ENCODE measurements around the gene C1QTNF6.

C1QTNF6 gene

DNA sequence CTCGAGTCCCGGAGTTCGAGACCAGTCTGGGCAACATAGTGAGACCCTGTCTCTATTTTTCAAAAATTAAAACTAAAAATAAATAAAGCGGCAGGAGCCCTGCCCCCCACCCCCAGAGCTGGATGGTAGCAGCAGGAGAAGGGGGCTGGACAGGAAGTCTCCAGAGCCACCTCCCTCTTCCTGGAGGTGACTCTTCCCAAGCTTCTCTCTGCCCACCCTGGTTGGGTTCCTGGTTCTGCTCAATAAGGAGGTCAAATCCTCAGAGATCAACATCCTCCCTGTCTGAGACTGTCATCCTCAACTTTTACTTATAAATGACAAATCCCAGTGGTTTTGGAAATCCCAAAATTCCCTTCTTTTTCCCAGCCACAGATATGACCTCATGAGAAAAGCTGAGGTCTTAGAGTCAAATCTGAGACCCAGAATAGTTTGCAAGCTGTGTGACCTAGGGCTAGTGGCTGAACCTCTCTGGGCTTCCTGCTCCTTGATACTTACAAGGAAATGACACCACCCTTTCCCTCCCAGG, 987 bp downstream of the C1QTNF6 start:
- DNase-seq, result no peak

DNA sequence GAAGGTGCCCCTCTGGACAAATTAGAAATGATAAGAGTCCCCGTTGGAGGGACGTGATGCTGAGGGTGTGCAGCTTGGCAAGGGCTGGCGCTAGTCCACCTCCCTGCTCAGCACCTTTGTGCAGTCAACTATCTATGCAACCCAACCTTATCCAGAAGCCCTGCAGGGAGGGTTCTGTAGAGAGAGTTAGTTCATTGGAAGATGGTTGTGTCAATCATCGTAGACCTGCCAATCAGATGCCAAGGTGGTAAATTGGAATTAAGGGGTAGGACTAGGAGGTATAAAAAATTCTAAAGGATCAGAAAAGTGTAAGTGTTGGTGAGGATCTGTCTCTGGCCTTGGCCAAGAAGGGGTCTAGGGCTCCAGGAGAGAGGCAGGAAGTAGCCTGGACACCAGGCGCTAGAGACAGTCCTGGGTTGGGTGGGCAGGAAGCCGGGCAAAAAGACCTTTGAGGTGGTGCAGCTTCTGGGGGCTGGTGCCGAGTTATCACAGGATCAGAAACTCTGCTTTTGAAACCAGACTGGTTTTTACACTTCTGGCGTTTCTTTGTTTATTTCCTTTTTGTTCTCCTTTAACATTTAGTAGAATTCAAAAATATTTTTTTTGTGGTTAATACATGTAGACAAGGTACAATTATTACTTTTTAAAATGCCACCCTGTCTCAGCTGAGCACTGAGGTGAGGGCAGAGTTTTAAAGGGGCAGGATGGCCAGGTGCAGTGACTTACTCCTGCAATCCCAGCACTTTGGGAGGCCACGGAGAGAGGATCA, 1.6 kb downstream of the C1QTNF6 start:
- DNase-seq, result no peak

DNA sequence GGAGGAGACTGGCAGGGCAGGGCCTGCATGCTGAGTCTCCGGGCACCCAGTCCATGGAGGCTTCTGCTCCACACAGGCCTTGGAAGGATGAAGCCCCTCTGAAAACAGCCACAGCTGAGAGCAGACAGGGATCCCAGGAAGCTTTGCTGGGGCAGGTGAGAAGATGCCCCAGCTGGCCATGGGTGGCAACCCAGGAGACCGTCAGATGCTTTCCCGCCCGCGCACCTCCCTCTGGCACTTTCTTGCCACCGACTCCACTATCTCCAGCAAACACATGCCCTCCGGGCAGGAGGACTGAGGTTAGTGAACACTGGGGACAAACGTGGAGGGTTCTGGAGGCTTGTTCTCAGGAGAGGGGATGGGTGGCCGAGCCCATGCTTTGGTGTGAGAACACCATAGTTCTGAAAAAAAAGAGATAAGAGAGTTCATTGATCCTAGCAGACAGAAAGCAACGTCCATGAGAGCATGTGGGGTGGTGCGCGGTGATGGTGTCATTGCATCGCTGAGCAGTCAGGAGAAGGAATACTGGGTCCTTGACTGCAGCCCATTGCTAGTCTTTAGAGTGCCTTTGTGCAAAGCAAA, 2.3 kb downstream of the C1QTNF6 start:
- DNase-seq, result no peak

DNA sequence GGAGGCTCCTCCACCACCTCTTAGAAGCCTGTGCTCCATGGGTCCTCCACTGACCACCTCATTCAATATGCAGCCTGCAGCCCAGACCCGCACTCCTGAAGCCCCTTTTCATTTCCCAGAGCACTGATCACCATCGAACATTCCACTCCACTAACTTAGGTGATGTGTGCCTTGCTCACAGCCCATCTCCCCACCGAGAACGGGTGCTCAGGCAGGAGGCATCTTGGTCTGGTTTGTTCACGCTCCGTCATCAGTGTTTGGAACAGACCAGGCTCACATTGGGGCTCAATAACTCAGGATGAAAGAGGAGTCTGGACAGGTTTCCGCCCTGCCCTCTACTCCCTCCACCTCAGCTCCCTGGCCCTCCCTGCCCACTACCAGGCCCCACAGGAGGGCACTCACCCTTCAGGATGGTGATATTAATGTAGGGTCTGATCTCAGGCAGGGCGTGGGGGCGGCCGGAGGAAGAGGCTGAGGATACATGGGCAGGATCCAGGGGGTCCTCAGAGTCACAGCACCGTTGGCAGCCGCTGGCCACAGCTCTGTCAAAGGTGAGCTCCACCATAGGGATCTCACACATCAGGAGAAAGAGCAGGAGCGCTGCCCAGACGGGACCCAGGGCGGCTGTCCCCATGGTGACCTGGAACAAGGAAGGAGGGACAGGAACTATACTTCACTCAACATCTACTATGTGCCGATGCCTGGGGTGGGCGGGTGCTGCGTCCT, 3.1 kb downstream of the C1QTNF6 start:
- no peak for DNase-seq

DNA sequence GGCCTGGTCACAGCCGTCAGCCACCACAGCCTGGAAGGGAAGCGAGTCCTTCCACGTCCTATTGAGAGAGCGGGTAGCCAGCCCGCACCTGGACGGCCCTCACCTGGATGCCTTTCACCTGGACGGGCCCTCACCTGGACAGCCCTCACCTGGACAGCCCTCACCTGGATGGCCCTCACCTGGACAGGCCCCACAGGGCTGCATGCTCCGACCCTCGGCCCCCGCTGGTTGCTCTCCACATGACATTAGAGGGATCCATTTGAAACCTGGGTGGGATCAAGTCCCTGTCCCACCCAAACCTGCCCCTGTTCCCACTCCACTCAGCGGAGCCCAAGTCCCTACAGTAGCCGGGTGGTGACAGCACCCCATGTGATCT, 3.7 kb downstream of the C1QTNF6 start:
- no peak for DNase-seq

DNA sequence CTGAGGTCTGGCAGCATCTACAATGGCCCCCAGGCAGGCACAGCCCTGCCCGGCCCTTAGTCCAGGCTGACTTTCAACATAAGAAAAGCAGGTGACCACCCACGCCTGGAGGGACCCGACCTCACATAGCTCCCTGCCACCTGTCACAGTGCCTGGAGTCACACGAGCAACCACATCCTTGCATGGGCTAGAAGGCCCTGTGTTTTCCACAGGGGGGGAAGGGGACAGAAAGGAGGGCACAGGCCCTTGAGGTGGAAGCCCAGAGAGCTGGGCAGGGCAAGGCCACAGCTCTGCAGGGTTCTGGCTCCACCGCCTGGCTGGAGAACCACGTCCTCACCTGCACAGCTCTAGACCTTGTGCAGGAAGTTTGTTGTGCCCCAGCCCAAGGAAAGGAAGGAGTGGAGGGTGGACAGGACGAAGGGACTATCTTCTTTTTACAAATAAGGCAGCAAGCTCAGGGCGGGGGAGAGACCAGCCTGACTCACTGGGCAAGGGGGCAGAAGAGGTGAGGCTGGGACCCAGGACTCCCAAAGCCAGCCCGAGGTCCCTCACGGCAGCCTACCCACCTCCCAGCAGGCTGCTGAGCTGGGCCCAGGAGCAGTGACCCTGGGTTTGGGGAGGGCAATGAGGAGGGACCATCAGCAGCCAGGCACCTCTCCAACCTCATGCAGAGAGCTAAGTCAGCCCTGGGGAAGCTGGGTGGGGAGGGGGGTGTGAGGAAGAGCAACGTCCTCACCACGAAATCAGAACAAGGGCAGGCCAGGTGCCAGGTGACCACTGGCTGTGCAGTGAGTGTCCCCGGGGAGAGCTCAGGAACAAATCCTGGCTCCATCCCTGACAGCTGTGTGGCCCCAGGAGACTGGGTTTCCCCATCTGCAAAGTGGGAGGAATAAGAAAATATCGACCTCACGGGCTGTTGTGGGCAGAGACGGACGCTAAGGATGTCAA, 4.3 kb downstream of the C1QTNF6 start:
- no peak for DNase-seq

DNA sequence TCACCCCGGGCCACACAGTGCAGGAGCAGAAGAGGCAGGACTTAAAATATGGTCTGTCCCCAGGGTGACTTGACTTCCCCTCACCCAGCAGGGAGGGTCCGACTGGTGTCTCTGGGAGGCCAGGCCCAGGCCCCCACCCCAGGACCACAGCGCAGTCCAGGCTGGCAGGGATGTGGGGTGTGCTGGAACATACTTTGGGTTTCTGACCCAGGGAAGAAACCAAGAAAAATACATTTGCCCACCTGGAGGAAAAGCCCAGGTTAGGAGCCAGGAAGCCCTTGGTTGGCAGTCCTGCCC, 5.2 kb downstream of the C1QTNF6 start:
- DNase-seq, result no peak

DNA sequence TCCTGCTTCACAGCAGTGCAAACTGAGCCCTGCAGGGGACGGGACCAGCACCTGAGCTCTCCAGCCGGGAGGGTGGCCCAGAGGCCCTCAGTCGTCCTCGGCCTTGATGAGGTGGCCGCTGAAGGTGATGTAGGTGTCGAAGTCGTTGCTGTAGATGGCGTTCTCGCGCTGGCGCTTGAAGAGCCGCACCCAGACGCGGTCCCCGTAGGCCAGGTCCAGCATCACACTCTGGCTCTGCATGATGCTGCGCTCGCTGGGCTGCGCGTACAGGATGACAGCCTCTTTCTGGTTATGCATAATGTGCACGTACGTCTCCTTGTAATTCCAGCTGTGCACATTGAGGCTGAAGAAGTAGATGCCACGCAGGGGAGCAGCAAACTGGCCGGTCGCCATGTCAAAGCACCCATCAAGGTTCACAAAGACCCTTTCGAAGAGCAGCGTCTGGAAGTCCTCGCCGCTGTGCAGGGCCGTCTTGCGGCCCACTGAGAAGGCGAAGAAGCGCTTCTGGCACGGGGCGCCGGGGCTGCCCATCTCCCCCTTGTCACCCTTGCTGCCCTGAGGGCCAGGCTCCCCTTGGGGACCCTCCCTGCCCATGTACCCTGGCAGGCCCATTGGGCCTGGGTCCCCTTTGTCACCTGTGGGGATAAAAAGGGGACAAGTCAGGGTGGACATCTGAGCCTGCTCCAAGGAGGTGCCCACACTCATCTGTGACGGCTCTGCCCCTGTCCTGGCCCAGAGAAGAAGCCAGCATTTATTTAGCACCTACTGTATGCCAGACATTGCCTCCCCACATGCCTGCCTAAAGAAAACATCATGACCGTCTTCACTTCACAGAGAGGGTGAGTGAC, 5.7 kb downstream of the C1QTNF6 start:
- DNase-seq, result no peak

DNA sequence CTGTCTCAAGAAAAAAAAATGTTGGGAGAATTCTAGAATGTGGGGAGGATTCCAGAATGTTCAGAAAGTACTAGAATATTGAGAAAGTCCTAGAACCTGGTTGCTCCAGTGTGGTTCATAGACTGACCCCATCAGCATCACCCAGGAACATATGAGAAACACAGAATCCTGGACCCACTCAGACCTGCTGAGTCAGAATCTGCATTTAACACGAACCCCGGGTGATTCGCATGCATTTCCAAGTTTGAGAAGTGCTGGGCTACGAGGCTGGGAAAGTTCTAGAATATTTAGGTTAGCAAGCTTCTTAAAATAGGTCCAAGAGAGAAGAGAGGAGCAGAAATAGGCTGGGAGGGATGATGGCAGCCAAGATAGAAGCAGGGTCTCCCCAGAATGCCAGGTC, 6.4 kb downstream of the C1QTNF6 start:
- no peak for DNase-seq

DNA sequence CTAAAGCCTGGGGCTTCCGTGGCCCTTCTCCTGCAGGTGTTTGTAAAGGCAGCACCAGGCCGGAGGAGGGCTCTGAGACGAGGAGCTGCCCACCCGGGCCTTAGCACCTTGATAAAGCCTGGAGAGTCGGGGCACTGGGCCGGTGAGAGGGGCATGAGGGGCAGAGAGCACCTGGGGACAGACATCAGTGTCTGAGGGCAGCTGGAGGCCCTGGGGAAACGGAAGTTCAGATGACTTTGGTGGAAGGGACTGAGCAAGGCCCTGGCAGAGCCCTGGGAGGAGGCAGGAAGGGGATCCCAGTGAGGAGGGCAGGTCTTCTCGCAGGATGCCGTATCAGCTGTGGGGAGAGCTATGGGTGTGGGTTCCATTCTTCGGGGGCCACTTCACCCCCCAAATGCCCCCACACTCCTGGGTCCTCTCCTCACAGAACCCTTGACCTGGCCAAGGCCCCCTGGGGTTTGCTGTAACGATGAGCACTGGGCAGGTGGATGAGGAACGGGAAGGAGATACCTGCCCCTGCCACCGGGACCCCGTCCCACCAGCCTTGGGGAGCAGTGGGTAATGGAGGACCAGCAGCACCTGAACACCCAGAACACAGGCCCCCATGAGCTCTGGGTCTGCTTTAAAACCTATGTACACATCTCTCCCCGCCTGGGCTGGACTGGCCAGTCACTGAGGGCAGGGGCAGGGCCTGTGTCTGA, 7.4 kb downstream of the C1QTNF6 start:
- no peak for DNase-seq

DNA sequence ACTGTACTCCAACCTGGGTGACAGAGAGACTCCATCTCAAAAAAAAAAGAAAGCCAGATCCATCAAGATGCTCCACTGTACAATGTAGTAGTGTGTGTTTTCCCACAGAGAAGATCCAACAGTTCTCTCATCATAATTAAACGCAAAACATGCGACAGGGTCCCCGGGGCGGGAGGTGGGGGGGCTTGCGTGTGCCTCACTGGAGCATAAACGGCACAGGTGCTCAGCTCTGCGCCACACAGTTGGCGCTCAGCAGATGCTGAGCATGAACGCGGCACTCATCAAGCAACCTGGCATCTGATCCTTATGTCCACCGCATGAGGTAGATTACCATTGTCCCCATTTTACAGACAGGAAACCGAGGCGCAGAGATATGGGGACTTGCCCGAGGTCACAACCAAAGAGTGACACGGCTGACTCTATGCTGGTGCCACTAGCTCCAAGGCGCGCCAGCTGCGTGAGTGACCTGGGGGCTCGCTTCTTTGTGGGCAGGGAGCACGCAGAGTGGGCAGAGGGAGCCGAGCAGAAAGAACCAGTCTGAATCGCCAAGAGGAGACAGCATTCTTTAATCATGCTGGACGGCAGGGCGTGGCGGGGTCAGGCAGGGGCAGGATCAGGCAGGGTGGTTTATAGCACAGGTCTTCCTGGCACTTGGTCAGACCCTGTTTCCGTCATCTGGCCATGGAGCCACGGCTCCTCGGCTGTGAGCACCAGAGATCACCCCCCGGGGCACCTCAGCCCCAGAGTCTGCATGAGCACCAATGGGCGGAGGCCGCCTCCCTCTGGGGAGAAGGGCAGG, 8.2 kb downstream of the C1QTNF6 start:
- no peak for DNase-seq

DNA sequence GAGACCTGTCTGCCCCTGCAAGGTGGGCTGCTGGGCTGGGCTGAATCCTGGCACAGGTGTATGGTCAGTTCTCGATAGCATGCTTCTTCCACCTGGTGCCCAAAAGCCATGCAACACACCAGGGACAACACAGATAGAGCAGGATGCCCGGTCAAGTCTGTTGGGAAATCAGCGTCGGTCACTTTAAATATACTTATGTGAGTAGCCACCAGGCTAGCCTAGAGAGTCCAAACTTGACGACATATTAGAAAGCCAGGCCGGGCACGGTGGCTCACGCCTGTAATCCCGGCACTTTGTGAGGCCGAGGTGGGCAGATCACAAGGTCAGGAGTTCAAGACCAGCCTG, 8.9 kb downstream of the C1QTNF6 start:
- no peak for DNase-seq

DNA sequence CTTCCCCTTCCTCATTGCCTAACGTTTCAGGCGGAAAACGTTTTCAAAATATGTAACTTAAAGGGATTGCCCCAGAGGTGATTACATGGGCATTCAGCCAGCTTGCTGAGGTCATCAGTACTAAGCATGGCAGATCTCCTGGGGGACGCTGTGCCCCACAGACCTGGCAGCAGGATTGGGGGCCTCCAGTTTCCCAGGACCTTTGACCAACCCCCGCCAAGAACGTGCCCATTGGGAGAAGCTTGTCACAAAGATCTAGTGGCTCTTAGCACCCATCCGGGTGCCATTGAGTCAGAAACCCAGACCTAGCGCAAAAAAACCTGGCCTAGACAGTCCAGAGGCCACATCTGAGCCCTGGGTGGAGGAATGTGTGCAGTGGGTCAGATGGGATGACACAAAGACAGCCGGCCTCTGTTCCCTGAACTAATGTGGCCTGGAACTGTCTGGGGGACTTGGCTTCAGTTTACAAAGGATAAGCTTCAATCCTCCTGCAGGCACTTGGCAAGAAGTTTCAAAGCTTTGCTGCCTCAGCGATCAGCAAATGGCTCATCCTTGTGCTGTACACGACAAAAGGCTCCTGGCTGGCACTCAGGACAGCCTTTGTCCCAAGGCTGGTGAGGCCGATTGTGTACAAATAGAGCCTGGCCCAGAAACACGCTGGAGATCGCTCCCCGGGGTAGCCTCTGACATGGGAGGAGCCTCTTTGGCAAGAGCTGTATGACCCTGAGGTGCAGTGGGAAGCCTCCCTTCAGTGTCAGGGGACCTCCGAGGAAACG, 9.5 kb downstream of the C1QTNF6 start:
- DNase-seq, result no peak

DNA sequence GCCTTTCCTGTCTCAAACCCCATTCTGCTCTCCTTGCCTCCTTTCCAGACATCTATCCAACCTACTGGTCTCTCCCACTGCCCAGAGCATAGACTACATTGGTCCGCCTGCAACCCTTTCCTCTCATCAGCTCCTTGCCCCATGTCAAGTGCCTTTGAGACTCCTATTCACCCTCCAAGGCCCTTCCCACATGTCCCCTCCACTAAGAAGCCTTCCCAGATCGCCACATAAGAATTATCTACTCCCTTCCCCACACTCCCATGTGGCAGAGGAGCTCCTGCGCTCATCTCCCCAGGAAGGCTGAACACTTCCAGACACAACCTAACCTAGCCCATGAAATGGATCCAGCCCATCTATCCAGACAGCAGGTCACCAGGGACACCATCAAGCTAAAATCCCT, 10.3 kb downstream of the C1QTNF6 start:
- DNase-seq, result no peak

DNA sequence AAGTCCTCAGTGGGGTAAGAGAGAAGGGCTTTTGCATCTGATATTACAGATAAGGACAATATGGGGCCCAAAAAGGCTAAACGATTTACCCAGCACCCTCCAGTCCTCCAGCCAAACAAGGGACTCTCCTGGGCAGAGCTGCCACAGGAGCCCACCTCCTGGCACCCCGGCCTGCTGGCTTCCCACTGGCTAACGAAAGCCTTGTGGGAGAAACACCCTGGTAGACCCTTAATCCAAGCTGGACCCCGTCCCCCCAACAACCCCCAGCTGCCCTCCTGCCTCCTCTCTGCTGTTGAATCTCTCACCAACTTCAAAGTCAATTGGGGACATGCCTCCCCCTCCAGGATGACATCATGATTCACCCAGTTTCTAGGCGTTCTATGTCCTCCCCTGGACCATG, 10.8 kb downstream of the C1QTNF6 start:
- no peak for DNase-seq

DNA sequence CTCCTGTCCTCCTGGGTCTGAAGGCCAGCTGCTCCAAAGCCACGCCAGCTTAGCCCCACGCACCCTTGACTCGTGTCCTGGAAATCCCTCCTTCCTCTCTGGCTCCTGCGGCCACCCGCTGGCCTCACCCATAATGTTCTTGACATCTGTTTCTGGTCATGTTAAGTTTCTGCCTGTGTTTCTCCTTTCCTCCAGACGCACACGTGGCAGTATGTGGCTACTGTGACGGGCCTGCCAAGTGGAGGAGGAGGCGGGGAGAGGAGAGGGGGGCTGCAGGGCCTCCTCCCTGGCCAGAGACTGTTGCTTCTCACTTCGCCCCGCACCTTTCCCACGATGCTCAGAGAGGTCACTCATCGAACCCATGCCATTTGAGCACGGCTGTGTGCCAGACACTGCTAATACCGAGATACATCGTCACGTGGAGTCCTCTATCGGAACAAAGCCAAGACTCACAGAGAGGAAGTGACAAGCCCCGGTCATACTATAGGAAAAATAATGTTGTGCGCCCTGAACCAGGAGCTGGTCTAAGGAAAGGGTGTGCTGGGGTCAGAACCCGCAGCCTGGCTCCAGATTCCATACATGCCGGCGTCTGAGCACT, 11.5 kb downstream of the C1QTNF6 start:
- no peak for DNase-seq

DNA sequence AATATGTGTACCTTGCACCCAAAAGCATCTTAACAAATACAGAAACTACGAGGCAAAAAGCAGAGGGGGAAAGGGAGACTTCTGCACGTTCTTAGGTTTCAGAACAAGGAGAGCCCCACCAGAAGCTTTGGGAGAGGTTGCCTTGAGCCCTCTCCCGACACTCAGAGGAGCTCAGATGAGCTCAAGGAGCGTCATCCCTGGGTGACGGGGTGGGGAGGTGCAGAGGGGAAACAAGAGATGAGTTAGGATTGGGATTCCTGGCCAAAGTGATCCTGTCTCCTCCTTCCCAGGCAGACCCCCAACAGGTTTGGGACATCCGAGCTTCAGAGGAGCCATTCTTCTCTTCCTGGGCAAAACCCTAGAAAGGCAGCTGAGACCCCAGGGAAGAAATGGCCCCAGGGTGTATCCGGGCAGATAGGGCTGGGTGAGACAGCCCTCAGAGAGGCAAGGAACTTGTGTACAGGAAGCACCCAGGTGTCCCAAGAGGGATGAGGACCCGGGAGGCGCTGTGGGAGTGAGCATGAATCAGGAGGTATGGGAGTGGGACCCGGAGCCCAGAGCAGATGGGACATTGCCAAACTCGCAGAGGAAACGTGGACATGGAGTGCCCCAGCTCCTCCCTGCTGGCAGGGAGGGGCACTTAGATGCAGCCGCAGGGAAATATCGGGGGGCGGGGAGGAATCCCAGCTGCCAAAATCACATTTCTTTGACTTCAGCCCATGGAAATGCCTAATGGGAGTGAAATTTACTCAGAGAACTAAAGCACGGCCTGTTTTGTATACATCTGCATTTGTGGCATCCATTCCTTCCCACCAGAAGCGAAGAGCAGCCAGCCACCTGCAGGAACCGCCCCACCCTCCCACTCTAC, 12.4 kb downstream of the C1QTNF6 start:
- DNase-seq, result no peak

DNA sequence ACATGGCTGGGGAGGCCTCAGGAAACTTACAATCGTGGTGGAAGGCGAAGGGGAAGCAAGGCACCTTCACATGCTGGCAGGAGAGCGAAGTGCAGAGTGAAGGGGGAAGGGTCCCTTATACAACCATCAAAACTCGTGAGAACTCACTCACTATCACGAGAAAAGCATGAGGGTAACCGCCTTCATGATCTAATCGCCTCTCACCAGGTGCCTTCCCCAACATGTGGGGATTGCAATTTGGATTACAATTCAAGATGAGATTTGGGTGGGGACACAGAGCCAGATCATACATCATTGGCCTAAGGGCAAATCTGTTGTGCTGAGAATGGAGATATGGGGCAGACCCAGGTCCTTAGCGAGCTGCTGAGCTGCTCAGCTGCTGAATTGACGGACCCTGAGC, 13.1 kb downstream of the C1QTNF6 start:
- no peak for DNase-seq

DNA sequence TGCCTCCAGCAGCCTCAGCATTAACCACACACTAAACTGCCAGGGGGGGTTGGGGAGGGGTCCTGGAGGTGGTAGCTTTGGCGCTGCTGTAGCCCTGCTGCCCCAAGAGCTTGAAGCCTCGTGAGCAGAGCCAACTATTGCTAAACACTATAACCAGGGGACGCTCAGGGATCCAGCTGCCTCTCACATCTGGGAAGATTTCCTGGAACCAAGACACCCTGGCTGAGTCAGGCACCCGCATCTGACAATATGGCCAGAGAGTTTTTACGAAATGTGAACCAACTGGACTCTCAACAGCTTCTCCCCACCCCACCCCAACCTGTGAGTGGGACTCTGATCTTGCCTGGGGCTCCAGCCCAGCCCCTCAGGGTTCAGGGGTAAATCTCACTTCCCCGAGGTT, 14.3 kb downstream of the C1QTNF6 start:
- no peak for DNase-seq

Measured in NCI-H2081 treated with DMSO at 0.1 percent for 48 hours (cell line).